ENCODE results near the gene MACF1. TPM values are rescaled to one million over a fixed set of nuclear protein-coding genes. Genes with fewer than 3 reads are reported as not detected.

MACF1 gene
- total and polyA plus RNA-seq, 2 of the 13 experiments (the other 11 are each of a cell fraction or from before 2014, with no cell fraction given), result 36.7 to 65.4 TPM

GRCh38 chr1:39183503-39184353, 20.8 kb upstream of the MACF1 start (continued):
- TF ChIP-seq ZXDC (CRISPR knock-in tag; IDR thresholded peaks at IDR 0.05), result no peak
- no peak for TF ChIP-seq ZEB1 (IDR thresholded peaks at IDR 0.05; ENCODE audit: insufficient replicate concordance, low read depth)
- no peak for TF ChIP-seq MTA3 (CRISPR knock-in tag; IDR thresholded peaks at IDR 0.05)
- TF ChIP-seq PBX3 (CRISPR knock-in tag; IDR thresholded peaks at IDR 0.05; ENCODE audit: borderline replicate concordance), result no peak
- no peak for TF ChIP-seq MEF2D (CRISPR knock-in tag; IDR thresholded peaks at IDR 0.05)
- TF ChIP-seq RARA (CRISPR knock-in tag; IDR thresholded peaks at IDR 0.05), result no peak
- no peak for TF ChIP-seq DZIP1 (CRISPR knock-in tag; IDR thresholded peaks at IDR 0.05)
- TF ChIP-seq RARG (CRISPR knock-in tag; IDR thresholded peaks at IDR 0.05; ENCODE audit: low read depth), result no peak
- no peak for TF ChIP-seq CHD4 (IDR thresholded peaks at IDR 0.05; ENCODE audit: borderline replicate concordance, low read length)
- TF ChIP-seq HDAC2 (CRISPR knock-in tag; IDR thresholded peaks at IDR 0.05), result 0 out of 2 replicates have a peak, but pooled peaks have one; percentile 25
- no peak for TF ChIP-seq SAFB2 (CRISPR knock-in tag; IDR thresholded peaks at IDR 0.05; ENCODE audit: borderline replicate concordance, low read depth)
- TF ChIP-seq ARNT2 (CRISPR knock-in tag; IDR thresholded peaks at IDR 0.05; ENCODE audit: low read depth), result no peak
- no peak for TF ChIP-seq HMG20B (CRISPR knock-in tag; conservative IDR thresholded peaks at IDR 0.05)
- TF ChIP-seq SMC3 (IDR thresholded peaks at IDR 0.05; ENCODE audit: low read length), result peak; percentile 65; the same call in 1 of the 2 replicates
- no peak for TF ChIP-seq ZNF569 (CRISPR knock-in tag; IDR thresholded peaks at IDR 0.05; ENCODE audit: borderline replicate concordance)
- TF ChIP-seq ZNF549 (CRISPR knock-in tag; IDR thresholded peaks at IDR 0.05), result no peak
- peak; percentile 25; the same call in 1 of the 2 replicates for TF ChIP-seq TBX3 (IDR thresholded peaks at IDR 0.05; ENCODE audit: borderline replicate concordance)
- no peak for TF ChIP-seq LRRFIP1 (CRISPR knock-in tag; conservative IDR thresholded peaks at IDR 0.05)
- no peak for TF ChIP-seq ZNF431 (CRISPR knock-in tag; IDR thresholded peaks at IDR 0.05; ENCODE audit: borderline replicate concordance, low read depth)

All from HepG2 (cell line).